ENCODE measurements around the gene TFCP2L1.

- TF ChIP-seq, protein P1, sequence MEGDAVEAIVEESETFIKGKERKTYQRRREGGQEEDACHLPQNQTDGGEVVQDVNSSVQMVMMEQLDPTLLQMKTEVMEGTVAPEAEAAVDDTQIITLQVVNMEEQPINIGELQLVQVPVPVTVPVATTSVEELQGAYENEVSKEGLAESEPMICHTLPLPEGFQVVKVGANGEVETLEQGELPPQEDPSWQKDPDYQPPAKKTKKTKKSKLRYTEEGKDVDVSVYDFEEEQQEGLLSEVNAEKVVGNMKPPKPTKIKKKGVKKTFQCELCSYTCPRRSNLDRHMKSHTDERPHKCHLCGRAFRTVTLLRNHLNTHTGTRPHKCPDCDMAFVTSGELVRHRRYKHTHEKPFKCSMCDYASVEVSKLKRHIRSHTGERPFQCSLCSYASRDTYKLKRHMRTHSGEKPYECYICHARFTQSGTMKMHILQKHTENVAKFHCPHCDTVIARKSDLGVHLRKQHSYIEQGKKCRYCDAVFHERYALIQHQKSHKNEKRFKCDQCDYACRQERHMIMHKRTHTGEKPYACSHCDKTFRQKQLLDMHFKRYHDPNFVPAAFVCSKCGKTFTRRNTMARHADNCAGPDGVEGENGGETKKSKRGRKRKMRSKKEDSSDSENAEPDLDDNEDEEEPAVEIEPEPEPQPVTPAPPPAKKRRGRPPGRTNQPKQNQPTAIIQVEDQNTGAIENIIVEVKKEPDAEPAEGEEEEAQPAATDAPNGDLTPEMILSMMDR (IDR thresholded peaks at IDR 0.05; ENCODE audit: low read length) = no peak
- no peak for TF ChIP-seq EZH2 (IDR thresholded peaks at IDR 0.05; ENCODE audit: borderline replicate concordance, low read length)
These were observed 99.9 kb downstream of the TFCP2L1 start for GRCh38 chr2:121185111-121185510.

All from OCI-LY1 (cell line).